IPS DF 4.7 (cell line): ENCODE data around the gene KCNIP1.
"Not testable (repeated sequence)": the region's sequence is repeated elsewhere in the genome, so short reads cannot be mapped to it uniquely, and the experiment has no call there.

Source experiments
- DNase-seq: peaks from one replicate; pipeline ENCODE4 v3.0.0-alpha.2; 2013; ENCODE audit warnings: low spot score; ENCODE audit errors: extremely low read depth

KCNIP1 gene

DNA sequence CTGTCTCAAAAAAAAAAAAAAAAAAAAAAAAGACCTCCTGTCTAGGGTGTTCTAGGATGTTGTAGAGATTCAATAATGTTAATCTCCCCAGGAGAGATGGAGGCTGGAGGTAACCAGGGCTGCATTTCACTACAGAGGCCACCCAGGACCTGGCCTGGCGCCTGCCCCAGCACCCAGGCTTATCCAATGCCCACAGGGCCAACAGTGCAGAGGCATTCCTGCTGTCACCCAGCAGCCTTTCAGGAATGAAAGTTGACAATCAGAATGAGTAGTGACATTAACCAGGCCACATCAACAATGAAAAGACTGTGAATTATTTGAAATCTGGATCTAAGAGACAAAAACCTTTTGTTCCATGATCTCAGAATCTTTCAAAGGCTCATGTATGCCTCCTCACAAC lies 243.5 kb downstream of the KCNIP1 start:
- no peak for DNase-seq

DNA sequence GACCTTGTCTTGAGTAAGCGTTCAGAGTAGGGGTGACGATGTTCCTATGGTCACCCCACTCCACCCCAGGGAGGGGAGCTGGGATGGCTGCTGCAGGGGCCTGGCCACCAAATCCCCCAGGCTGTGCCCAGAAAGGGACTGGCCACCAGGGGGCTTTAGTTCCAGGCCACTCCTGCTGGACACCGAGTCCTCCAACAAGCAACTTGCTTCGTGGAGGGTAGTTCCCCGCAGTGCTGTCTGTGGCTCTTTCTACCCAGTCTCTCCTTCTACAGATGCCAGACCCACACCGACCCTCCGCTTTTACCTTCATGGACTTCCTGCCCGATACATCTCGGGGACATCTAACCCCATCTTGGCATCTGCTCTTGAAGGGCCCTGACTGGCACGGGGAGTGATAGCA lies 244.0 kb downstream of the KCNIP1 start:
- no peak for DNase-seq

DNA sequence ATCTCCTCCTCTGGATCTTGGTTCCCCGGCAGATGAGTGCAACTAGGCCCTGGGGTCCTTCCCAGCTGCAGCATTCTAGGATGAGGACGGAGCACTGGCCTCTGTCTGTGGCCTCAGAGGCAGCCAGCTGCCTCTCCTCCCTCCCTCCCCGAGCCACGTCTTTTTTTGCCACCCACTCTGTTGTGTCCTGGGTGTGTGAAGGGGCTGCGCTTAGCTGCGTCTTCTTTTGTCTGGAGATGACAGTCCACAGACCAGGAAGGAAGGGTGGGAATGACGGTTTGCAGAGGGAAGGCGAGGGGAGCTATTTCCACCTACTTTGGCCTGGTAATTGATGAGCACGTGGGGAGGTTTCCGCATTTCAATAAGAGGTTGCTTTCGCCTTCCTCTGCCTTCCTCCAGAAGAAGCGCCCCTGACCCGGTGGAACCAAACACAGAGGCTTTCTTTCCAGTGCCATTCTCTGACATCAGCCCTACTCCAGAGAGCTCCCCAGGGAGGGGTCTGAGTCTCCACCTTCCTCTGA lies 245.2 kb downstream of the KCNIP1 start:
- no peak for DNase-seq

DNA sequence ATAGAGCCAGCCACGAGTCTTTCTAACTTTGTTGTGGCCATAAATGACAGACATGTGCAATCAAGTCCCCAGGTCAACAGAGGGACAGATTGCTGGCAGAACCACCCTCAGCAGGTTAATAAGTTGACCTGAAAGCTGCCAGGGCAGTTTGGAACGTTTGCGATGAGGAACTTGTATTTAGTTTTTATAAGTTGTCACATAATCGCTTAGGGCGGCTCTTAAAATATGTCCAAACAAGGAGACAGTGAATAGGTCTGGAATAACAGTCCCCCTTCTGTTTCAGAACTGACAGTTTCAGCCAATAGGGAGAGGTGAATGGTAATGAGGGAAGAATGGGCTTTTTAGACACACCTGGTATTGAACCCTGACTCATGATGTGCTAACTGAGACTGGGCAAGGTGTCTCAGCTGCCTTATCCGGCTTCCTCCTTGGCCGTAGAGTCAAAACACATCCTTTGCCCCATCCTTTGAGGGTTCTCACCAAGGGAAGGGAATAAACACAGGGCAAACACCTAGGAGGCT lies 246.2 kb downstream of the KCNIP1 start:
- DNase-seq: no peak

DNA sequence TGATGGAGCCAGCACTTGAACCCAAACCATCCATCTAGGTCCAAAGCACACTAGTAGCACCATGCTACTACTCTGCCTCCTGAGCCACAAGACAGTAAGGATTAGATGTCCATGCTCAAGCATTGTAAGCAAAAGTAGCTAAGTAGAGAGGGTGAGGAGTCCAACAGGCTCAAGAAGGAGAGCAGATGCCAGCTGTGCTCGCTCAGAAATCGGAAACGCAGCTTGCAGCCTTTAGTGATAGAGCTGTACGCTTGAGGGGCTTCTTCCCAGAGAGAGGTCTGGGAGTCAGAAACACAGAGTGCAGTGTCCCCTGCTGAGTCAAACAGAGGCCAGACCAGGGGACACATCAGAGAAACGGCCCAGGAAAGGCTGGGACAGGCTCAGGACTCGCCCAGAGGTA lies 247.0 kb downstream of the KCNIP1 start:
- DNase-seq: no peak

DNA sequence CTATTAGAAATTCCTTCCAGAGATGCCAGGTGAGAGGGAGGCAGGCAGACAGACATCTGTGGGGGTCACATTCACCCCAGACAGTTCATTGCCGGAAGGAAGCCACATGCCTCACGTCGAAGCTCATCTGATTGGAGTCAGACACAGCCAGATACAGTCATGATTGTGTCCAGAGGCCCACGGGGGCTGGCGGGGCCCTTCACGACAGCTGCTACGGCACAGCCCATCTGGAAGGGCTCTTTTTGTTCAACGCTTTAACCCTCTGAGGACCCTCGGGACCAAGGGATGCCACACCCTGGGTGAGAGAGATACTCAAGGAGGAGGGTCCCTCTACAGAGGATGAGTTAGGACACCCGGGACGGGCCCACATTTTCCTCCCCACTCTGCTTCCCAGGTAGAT lies 247.8 kb downstream of the KCNIP1 start:
- DNase-seq: no peak

DNA sequence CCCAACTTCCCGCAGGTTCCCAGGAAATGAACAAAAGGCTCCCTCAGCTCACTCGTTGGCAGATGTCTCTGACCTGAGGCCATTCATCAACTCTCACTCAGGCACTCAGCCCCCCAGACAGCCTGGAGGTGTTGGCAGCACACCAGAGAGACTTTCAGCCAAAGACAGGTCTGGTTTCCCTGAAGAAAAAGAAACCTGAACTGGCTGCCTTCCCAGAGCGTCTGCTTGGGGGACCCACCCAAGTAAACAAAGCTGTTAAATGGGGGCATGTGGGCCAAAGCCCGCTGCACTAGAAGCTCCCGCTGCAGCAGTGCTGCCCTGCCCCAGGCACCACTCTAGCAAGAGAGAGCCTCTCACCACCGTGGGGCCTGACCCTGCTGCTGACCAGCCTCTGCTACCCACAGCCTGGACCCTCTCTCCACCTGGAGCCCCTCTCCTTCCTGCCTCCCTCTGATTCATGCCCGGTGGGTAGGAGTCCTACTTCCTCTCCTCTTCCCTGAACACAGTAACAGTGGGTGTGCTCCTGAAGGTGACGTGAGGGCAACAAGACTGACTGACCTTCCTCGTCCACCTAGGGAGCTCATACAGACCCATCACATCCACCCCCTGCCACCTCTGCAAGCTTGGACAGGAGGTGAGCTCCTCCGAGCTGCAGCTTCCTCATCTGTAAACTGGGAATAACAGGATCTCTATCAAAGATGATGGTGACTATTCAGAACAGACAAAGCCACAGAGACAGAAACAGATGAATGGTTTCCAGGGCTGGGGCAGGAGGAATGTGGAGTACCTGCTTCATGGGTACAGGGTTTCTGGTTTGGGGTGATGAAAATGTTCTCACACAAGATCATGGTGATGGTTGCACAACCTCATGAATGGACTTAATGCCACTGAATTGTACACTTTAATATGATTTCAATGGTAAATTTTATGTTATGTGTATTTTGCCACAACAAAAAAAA lies 248.7 kb downstream of the KCNIP1 start:
- no peak for DNase-seq

DNA sequence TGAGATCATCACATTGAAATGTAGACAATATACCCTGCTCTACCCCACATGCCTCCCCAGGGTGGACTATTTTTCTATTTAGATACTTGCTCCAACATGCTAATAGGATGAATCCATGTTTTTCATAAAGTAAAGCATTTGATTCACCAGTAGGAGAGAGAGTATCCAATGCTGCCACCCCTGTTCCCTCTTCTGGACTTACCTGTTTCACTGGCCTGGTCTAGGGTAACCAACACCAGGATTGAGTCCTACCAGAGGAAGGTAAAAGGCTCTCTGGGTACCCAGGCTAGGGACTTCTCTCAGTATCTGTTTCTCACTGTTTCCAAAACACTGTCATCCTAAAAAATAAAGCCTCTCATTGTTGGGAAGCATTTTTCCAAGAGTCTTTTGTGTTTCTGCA lies 249.5 kb downstream of the KCNIP1 start:
- DNase-seq: no peak

DNA sequence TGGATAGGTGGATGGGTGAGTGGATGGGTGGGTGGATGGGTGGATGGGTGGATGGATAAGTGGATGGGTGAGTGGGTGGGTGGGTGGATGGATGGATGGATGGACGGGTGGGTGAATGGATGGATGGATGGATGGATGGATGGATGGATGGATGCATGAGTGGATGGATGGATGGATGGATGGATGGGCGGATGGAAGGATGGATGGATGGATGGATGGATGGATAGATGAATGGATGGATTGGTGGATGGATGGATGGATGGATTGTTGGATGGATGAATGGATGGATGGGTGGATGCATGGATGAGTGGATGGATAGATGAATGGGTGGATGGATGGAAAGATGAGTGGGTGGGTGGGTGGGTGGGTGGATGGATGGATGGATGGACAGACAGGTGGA lies 250.7 kb downstream of the KCNIP1 start:
- DNase-seq: not testable (repeated sequence)

DNA sequence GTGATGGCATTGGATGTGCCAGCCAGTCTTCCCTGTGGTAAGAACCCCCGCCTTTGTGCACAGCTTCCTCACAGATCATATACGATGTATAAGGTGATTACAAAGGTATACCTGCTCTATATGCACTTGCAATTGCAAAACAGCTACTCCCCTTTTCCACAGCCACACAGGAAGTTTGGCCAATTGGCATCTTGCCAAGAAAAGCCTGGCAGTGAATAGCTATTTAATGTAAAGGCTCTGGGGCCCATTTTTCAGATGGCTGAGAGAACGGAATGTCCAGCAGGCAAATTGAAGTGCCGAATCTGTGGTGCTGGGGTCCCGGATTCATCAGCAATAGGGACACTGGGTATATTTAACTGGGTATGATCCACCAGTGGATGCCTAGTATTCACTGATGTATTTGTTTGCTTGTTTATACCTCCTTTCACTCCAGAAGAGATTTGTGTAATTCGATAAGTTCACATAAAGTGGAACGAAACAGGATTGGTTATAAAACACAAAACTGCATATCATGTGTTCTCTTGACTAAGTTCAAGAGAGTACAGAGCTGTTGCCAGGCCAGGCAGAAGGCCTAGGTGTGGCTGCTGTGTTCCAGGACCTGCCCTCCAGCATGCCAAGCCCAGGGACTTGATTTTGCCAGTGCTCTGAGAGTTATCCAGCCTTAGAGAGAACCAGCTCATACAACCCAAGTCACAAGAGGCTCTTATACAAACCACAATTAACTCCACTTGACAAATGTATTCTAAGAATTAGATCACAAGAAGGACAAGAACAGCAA lies 252.0 kb downstream of the KCNIP1 start:
- no peak for DNase-seq

DNA sequence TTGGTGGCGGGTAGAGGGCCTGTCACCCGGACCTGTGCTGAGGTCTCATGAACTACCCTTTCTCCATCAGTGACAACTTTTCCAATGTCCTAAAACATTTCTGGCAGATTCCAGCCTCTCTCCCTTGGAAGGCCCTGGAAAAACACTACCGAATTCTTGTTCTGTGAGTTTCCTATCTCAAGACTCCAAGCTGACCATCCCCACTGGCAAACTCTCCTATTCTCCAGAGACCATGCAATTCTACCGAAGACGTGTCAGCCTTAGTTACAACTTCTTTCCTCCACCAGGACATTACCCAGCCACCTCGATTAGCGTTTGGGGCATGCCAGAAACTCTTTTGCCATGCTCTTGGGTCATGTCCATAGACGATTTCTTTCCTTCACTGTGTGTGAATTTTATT lies 252.9 kb downstream of the KCNIP1 start:
- DNase-seq: no peak

DNA sequence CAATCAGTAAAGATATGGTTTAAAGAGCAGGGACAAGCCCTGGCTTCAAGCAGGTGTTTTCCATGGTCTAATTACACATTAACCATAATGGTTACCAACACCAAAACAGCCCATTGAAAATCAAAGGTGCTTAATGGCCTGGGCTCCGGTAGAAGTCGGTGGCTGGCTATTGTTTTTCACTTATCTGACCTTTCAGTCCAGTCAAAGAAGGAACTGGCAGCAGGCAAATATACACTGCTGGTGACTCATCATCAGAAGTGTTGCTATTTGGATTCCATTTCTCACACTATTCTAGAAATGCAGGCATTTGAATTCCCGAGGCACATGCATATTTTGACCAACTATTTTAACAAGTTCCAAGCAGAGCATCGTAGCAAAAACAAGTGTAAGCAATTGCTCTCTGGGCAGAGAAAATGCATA lies 253.4 kb downstream of the KCNIP1 start:
- DNase-seq: no peak

DNA sequence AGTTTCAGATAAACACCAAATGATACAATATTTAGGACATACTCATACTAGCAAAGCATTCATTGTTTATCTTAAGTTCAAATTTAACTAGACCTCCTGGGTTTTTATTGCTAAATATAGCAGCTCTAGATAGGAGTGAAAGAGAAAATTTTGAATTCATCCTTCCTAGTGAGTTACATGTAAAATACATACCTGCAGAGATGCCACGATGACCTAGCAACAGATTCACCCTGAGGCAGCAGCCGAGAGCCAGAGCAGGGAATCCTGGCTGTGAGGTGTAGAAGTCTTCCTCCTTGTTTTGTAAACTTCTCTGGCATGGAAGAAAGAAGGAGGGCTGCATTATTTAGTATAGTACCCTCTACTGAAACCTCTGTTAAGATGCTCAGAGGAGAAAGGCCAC lies 253.8 kb downstream of the KCNIP1 start:
- DNase-seq: no peak

DNA sequence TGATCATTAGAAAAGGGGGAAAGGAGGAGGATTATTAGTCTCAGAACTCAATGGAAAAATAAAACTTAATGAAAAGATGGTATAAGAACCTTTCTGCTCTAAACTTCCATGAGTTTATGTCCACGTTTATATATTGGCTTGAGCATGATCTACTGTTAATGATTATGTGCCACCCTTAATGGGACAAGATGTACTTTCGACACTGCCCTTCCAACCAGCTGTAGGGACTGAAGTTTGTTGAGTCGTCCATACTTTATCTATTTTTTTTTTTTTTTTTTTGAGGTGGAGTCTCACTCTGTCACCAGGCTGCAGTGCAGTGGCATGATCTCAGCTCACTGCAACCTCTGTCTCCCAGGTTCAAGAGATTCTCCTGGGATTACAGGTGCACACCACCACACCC lies 254.7 kb downstream of the KCNIP1 start:
- DNase-seq: no peak

DNA sequence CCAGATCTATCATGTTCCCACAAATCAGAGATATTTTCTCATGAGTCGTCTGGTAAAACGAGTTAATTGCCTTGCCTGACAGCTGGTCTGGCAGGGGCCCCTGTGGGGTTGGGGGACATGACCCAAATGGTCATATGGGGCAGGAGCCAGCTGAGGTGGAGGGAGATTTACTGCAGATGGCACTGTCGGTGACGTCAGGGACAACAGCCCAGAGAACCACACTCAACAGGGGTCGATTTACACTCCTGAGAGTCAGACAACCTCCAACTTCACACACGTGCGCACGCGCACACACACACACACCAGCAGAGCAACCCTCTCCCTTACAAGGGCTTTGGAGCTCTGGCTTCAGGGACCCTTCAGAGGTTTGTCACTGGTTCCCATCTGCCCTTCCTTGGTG lies 256.3 kb downstream of the KCNIP1 start:
- DNase-seq: no peak

DNA sequence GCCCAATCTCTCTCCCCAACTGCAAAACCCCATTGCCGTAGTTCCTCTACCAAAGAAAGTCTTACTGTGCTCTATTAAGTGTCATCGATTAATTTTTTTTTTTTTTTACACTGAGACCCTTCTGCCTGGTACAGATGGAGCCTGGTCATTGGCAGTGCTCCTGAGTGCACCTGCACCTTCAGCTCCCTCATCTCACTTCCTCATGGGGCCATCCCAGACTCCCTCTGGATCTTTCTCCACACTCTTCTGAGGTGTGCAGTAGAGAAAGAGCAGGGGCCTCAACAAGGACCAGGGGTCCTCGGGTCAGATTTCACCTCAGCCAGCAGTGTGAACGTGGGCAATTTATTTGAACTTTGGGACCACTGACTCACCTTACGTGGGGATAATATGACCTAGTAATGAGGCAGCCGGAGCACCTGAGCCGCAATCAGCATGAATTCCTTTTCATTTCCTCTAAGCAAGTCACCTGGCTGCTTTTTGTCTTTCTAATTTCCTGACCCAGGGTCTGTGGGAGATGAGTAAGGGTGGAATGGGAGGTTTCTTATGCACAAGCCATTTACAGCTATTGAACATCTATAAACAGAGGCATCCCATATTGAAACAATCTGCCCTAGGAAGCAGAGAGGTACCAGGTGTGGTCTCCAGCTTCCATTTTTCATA lies 257.4 kb downstream of the KCNIP1 start:
- no peak for DNase-seq

DNA sequence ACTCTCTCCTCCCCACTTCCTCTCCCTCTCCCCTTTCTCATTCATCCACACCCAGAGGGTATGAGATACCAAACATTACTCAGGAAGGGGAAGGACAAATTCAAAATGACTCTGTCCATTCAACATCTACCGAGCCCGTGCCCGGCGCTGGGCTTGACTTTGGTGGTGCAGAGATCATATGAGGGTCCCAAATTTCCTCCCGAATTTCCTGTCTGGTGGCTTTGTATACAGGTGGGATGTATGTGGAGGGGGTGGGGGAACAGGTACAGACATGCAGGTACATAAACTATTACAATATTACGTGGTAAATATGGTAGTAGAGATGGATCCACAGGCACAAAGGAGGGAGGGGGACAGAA lies 257.9 kb downstream of the KCNIP1 start:
- DNase-seq: no peak

DNA sequence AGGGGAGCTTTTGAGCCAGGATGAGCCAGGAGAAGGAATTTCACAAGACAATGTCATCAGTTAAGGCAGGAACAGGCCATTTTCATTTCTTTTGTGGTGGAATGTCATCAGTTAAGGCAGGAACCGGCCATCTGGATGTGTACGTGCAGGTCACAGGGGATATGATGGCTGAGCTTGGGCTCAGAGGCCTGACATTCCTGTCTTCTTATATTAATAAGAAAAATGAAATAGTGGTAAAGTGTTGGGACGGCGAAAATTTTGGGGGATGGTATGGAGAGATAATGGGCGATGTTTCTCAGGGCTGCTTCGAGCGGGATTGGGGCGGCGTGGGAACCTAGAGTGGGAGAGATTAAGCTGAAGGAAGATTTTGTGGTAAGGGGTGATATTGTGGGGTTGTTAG lies 258.5 kb downstream of the KCNIP1 start:
- not testable (repeated sequence) for DNase-seq

DNA sequence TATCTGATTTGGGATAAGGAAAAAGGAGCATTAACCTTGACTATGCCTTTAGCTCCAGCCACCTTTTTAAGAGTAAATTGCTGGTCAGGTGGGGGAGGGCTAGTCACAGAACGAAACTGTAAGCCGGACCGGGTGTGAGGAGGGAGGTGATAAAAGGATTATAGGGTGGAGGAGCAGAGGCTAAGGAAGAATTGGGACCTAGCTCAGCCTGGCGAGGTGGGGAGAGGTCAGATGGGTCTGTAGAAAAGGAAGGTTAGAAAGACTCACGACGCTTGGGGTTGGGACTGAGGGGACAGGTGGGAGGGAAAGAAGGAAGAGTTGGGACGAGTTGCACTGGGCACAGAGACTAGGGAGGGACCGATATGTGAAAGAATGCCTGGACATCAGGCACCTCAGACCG lies 262.0 kb downstream of the KCNIP1 start:
- DNase-seq: not testable (repeated sequence)

DNA sequence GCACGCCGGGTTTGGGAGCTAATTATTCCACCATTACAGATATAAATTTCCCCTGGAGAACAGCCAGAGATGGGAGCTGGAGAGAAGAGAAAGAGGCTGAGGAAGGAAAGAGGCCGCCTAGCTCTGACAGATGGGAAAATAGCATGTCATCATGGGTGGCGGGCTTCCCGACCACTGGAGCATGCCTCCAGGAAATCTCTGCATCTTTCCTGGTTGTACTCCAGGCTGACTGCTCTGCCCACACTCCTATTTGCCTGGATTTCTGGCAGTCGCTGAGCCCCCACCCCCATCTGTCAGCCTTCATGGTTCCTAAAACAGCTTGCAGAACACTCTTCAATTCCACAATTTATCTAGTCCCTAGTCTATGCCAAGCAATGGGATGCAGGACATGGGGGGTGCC lies 265.4 kb downstream of the KCNIP1 start:
- DNase-seq: no peak

DNA sequence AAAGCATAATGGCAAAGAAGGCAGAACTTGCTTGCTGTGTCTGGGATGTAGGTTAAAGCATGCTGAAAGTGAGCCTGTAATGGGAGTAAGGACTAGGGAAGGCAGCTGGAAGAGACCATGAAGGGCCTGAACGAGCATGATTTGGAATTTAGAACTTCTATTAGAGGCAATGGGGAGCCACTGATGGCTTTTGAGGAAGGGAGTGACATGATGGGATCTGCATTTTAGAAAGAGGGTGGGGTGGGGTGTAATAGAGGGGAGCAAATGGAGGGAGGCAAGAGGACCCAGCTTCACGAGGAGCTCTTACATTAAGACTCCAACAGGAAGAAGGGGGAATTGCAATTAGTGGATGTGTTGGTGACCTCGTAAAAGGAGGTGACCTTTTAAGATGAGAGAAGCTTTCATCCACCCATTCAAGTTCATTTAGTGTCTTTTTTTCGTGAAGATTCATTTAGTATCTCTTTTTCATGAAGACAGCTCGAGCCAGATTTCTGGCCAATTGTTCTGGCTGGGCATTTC lies 266.1 kb downstream of the KCNIP1 start:
- no peak for DNase-seq
